GM19328 (cell line): ENCODE measurements around the gene NPTX1.

Source experiments
- ATAC-seq: cut with Tn5 transposase; IDR thresholded peaks from one replicate; pipeline ENCODE4 v1.9.1; 2021; ENCODE audit warnings: mild to moderate bottlenecking, moderate library complexity; ENCODE audit not compliant: unreplicated experiment

The NPTX1 gene

GRCh38 chr17:80429356-80430275 lies 46.8 kb downstream of the NPTX1 start:
- ATAC-seq: no peak

GRCh38 chr17:80428796-80429195 lies 47.6 kb downstream of the NPTX1 start:
- no peak for ATAC-seq

GRCh38 chr17:80428363-80428762 lies 48.0 kb downstream of the NPTX1 start:
- no peak for ATAC-seq

GRCh38 chr17:80427366-80428282 lies 48.8 kb downstream of the NPTX1 start:
- no peak for ATAC-seq

GRCh38 chr17:80426671-80427326 lies 49.6 kb downstream of the NPTX1 start:
- peak; percentile 49 for ATAC-seq

- ATAC-seq: no peak
Observed at GRCh38 chr17:80425835-80426426, 50.5 kb downstream of the NPTX1 start.

- ATAC-seq: no peak
Observed at GRCh38 chr17:80424878-80425765, 51.3 kb downstream of the NPTX1 start.

- ATAC-seq: no peak
Observed at GRCh38 chr17:80424261-80424660, 52.1 kb downstream of the NPTX1 start.

- ATAC-seq: no peak
Observed at GRCh38 chr17:80423536-80424225, 52.7 kb downstream of the NPTX1 start.

- no peak for ATAC-seq
Observed at GRCh38 chr17:80422981-80423380, 53.4 kb downstream of the NPTX1 start.

GRCh38 chr17:80422276-80422675 lies 54.1 kb downstream of the NPTX1 start:
- no peak for ATAC-seq

- no peak for ATAC-seq
Observed at GRCh38 chr17:80421381-80422090, 54.9 kb downstream of the NPTX1 start.

GRCh38 chr17:80419255-80419654 lies 57.2 kb downstream of the NPTX1 start:
- no peak for ATAC-seq

GRCh38 chr17:80418589-80418988 lies 57.8 kb downstream of the NPTX1 start:
- ATAC-seq: no peak
